GM23338 (cell line): Measurements from ENCODE around the gene COL21A1. TPM values are rescaled to one million over a fixed set of nuclear protein-coding genes. Genes with fewer than 3 reads are reported as not detected.

Source experiments
- ATAC-seq: fragments of 200-7000 bp; cut with Tn5 transposase; 3 replicates; pipeline ENCODE4 v1.9.1; 2020
- DNase-seq: peaks from one replicate; pipeline ENCODE4 v3.0.0-alpha.2; 2015; ENCODE audit warnings: low spot score
- H2AFZ ChIP-seq: fragments of 200-600 bp; sonication (generic); 2 replicates; pipeline ENCODE4 v1.8.0; 2016; ENCODE audit warnings: antibody characterized with exemption, mild to moderate bottlenecking, moderate library complexity
- H3F3A ChIP-seq: fragments of 200-600 bp; sonication (generic); replicated peaks from 2 replicates; pipeline ENCODE4 v1.8.0; 2017; ENCODE audit warnings: antibody characterized with exemption, mixed run types, low read depth
- H3K27ac ChIP-seq: fragments of 200-600 bp; sonication (generic); 2 replicates; pipeline ENCODE4 v1.6.1; 2016; ENCODE audit warnings: low read depth
- H3K27me3 ChIP-seq: fragments of 200-600 bp; sonication (generic); 2 replicates; pipeline ENCODE4 v1.8.0; 2016; ENCODE audit warnings: mild to moderate bottlenecking, mixed run types, moderate library complexity; ENCODE audit not compliant: insufficient read depth
- H3K36me3 ChIP-seq: fragments of 200-600 bp; sonication (generic); 2 replicates; pipeline ENCODE4 v1.8.0; 2016; ENCODE audit warnings: mild to moderate bottlenecking; ENCODE audit not compliant: insufficient read depth
- H3K4me1 ChIP-seq: fragments of 200-600 bp; sonication (generic); 2 replicates; pipeline ENCODE4 v1.8.0; 2016; ENCODE audit warnings: mild to moderate bottlenecking, moderate library complexity; ENCODE audit not compliant: insufficient read depth
- H3K4me2 ChIP-seq: fragments of 200-600 bp; sonication (generic); 2 replicates; pipeline ENCODE4 v1.7.1; 2017; ENCODE audit warnings: mixed run types
- H3K4me3 ChIP-seq: fragments of 200-600 bp; sonication (generic); 2 replicates; pipeline ENCODE4 v1.6.1; 2016; ENCODE audit warnings: mixed run types
- H3K79me2 ChIP-seq: fragments of 200-600 bp; sonication (generic); replicated peaks from 2 replicates; pipeline ENCODE4 v1.8.0; 2017; ENCODE audit warnings: mild to moderate bottlenecking; ENCODE audit not compliant: insufficient read depth
- H3K9me2 ChIP-seq: fragments of 200-600 bp; sonication (generic); 2 replicates; pipeline ENCODE4 v1.8.0; 2017; ENCODE audit not compliant: insufficient read depth
- H4K20me1 ChIP-seq: fragments of 200-600 bp; sonication (generic); replicated peaks from 2 replicates; pipeline ENCODE4 v1.8.0; 2017; ENCODE audit warnings: mild to moderate bottlenecking; ENCODE audit not compliant: insufficient read depth
- H3K27ac Mint-ChIP-seq: 2 replicates; pipeline ENCODE4 v1.8.0; 2020; ENCODE audit warnings: inconsistent platforms, mild to moderate bottlenecking, moderate library complexity, mixed read lengths
- H3K27me3 Mint-ChIP-seq: 3 replicates; pipeline ENCODE4 v1.8.0; 2022; ENCODE audit warnings: low read depth, mild to moderate bottlenecking, moderate library complexity, mixed read lengths, inconsistent platforms; ENCODE audit not compliant: insufficient read depth, poor library complexity
- H3K36me3 Mint-ChIP-seq: 3 replicates; pipeline ENCODE4 v1.8.0; 2021; ENCODE audit warnings: low read depth, mild to moderate bottlenecking, inconsistent platforms, moderate library complexity, mixed read lengths
- H3K4me1 Mint-ChIP-seq: 3 replicates; pipeline ENCODE4 v1.8.0; 2020; ENCODE audit warnings: mild to moderate bottlenecking, inconsistent platforms, mixed read lengths
- H3K4me3 Mint-ChIP-seq: 3 replicates; pipeline ENCODE4 v1.8.0; 2021; ENCODE audit warnings: moderate library complexity, mild to moderate bottlenecking, inconsistent platforms, mixed read lengths
- H3K9me3 Mint-ChIP-seq: 3 replicates; pipeline ENCODE4 v1.8.0; 2020; ENCODE audit warnings: moderate library complexity, mild to moderate bottlenecking, inconsistent platforms, mixed read lengths
- CREB1 ChIP-seq: fragments of 250-450 bp; sonication (Bioruptor Pico); IDR thresholded peaks from 2 replicates; pipeline ENCODE4 v1.5.0; 2020; ENCODE audit warnings: low read depth, mild to moderate bottlenecking, moderate library complexity
- CTCF ChIP-seq, 2 experiments: fragments of 200-600 bp in 1 of 2; sonication (generic) in 1 of 2; conservative IDR thresholded peaks; 2 replicates each; pipeline versions ENCODE4 v1.5.1 to v1.6.1; 2016 to 2017; ENCODE audit warnings: antibody characterized with exemption in 2 of 2, low read depth in 2 of 2, mild to moderate bottlenecking in 2 of 2, moderate library complexity in 1 of 2
- ETS1 ChIP-seq: IDR thresholded peaks from 2 replicates; pipeline ENCODE4 v1.6.1; 2016; ENCODE audit warnings: antibody characterized with exemption
- EZH2phosphoT487 ChIP-seq: fragments of 200-600 bp; sonication (generic); IDR thresholded peaks from one replicate; pipeline ENCODE4 v1.8.1; 2018; ENCODE audit warnings: antibody characterized with exemption; ENCODE audit not compliant: unreplicated experiment
- JUNB ChIP-seq: IDR thresholded peaks from one replicate; pipeline ENCODE4 v1.6.1; 2016; ENCODE audit warnings: antibody characterized with exemption; ENCODE audit not compliant: unreplicated experiment
- NANOG ChIP-seq: IDR thresholded peaks from 2 replicates; pipeline ENCODE4 v1.6.1; 2016; ENCODE audit warnings: antibody characterized with exemption, borderline replicate concordance
- POLR2AphosphoS5 ChIP-seq: IDR thresholded peaks from 2 replicates; pipeline ENCODE4 v1.6.1; 2016; ENCODE audit warnings: antibody characterized with exemption, low read depth
- REST ChIP-seq: IDR thresholded peaks from one replicate; pipeline ENCODE4 v1.6.1; 2018; ENCODE audit warnings: antibody characterized with exemption; ENCODE audit not compliant: unreplicated experiment
- STAT1 ChIP-seq: IDR thresholded peaks from one replicate; pipeline ENCODE4 v1.6.1; 2016; ENCODE audit warnings: antibody characterized with exemption; ENCODE audit not compliant: unreplicated experiment
- ZNF114 ChIP-seq: fragments of 250-450 bp; sonication (Bioruptor Pico); IDR thresholded peaks from 2 replicates; pipeline ENCODE4 v1.5.0; 2020; ENCODE audit warnings: mild to moderate bottlenecking, moderate library complexity
- ZNF331 ChIP-seq: fragments of 250-450 bp; sonication (Bioruptor Pico); IDR thresholded peaks from 2 replicates; pipeline ENCODE4 v1.5.0; 2020; ENCODE audit warnings: low read depth, mild to moderate bottlenecking, moderate library complexity
- ZNF462 ChIP-seq: fragments of 250-450 bp; sonication (Bioruptor Pico); IDR thresholded peaks from 2 replicates; pipeline ENCODE4 v1.5.0; 2020; ENCODE audit warnings: mild to moderate bottlenecking, moderate library complexity
- polyA plus RNA-seq: library from polyadenylated mRNA; unstranded; fragments of >200 nt; fragmentation: Nextera tagmentation; extraction: Ambion mirVana; gene quantifications from 2 replicates; pipeline ENCODE4 v1.2.1, GENCODE V29; 2016
- total RNA-seq: library from RNA; depleted of rRNA; stranded (reverse); fragments of >200 nt; shearing (Covaris generic); gene quantifications from 2 replicates; pipeline ENCODE4 v1.2.3, GENCODE V29; 2014

Gene COL21A1
- total and polyA plus RNA-seq, 2 experiments from 2014 or later: 5.0 to 6.2 TPM

GRCh38 chr6:56109149-56109548 lies 138.2 kb downstream of the COL21A1 start (continued):
- TF ChIP-seq NANOG (no peak), CREB1 (no peak), STAT1 (no peak), EZH2phosphoT487 (no peak), REST (no peak), JUNB (no peak), CTCF (conservative IDR thresholded peaks at IDR 0.05; ENCODE audit: low read depth in 2 of 2) (no peak), ETS1 (no peak)

GRCh38 chr6:56106231-56106630 lies 141.1 kb downstream of the COL21A1 start:
- Histone ChIP-seq H3K9me2 (no peaks in the 10 kb centered on the region), H3F3A (no peaks in the 10 kb centered on the region), H3K4me1 (no peaks in the 10 kb centered on the region), H3K27ac (no peak overlapping the region), H2AFZ (no peak overlapping the region), H4K20me1 (no peaks in the 10 kb centered on the region), H3K4me2 (no peak overlapping the region), H3K36me3 (no peaks in the 10 kb centered on the region), H3K4me3 (no peak overlapping the region), H3K27me3 (no peaks in the 10 kb centered on the region), H3K79me2 (no peaks in the 10 kb centered on the region)
- no peak for DNase-seq
- Mint-ChIP-seq H3K27ac (no peak overlapping the region), H3K36me3 (no peaks in the 10 kb centered on the region), H3K9me3 (no peaks in the 10 kb centered on the region), H3K4me3 (no peak overlapping the region), H3K27me3 (no peaks in the 10 kb centered on the region), H3K4me1 (no peaks in the 10 kb centered on the region)
- ATAC-seq: no peak
- no peak for TF ChIP-seq STAT1
- no peak for TF ChIP-seq ZNF331
- TF ChIP-seq ZNF114: no peak
- TF ChIP-seq CREB1: no peak
- no peak for TF ChIP-seq POLR2AphosphoS5
- TF ChIP-seq EZH2phosphoT487: no peak
- no peak for TF ChIP-seq ZNF462
- no peak for TF ChIP-seq JUNB
- TF ChIP-seq ETS1: no peak
